Liver (tissue), 3 donors: Measurements from ENCODE around the gene TWIST2.

Experiments used
- ATF3 ChIP-seq: IDR thresholded peaks from 2 replicates; pipeline ENCODE4 v1.6.1; 2016; ENCODE audit warnings: antibody characterized with exemption
- CTCF ChIP-seq: fragments of 150-350 bp; IDR thresholded peaks from 2 replicates; pipeline ENCODE4 v1.5.1; 2017; ENCODE audit warnings: improper control_type of control experiment, low read depth, low read length; ENCODE audit not compliant: missing input control
- EGR1 ChIP-seq, 2 donors: IDR thresholded peaks; 2 replicates each; pipeline ENCODE4 v1.6.1; 2016 to 2018; ENCODE audit warnings: antibody characterized with exemption in 2 of 2, low read depth in 2 of 2
- HNF4A ChIP-seq, 2 donors: conservative IDR thresholded peaks; 2 replicates each; pipeline ENCODE4 v1.6.1; 2016; ENCODE audit warnings: antibody characterized with exemption in 2 of 2, mild to moderate bottlenecking in 2 of 2
- MAX ChIP-seq: IDR thresholded peaks from 2 replicates; pipeline ENCODE4 v1.6.1; 2016; ENCODE audit warnings: antibody characterized with exemption
- RAD21 ChIP-seq, 2 donors: IDR thresholded peaks; 2 replicates each; pipeline ENCODE4 v1.6.1; 2016; ENCODE audit warnings: antibody characterized with exemption in 2 of 2, mild to moderate bottlenecking in 2 of 2
- REST ChIP-seq: IDR thresholded peaks from 2 replicates; pipeline ENCODE4 v1.6.1; 2016; ENCODE audit warnings: antibody characterized with exemption, mild to moderate bottlenecking
- SP1 ChIP-seq: IDR thresholded peaks from 2 replicates; pipeline ENCODE4 v1.6.1; 2018; ENCODE audit warnings: antibody characterized with exemption, mild to moderate bottlenecking
- TAF1 ChIP-seq: conservative IDR thresholded peaks from 2 replicates; pipeline ENCODE4 v1.6.1; 2016; ENCODE audit warnings: antibody characterized with exemption, mild to moderate bottlenecking
- YY1 ChIP-seq: IDR thresholded peaks from 2 replicates; pipeline ENCODE4 v1.6.1; 2016; ENCODE audit warnings: antibody characterized with exemption, mild to moderate bottlenecking
- donor health status: healthy.
- donor health status: healthy.

GRCh38 chr2:238886453-238887094, 38.7 kb downstream of the TWIST2 start:
- no peak for TF ChIP-seq CTCF
- no peak for TF ChIP-seq EGR1 (IDR thresholded peaks at IDR 0.05; ENCODE audit: low read depth in 2 of 2)
- no peak for TF ChIP-seq TAF1
- no peak for TF ChIP-seq RAD21 (IDR thresholded peaks at IDR 0.05)
- no peak for TF ChIP-seq HNF4A (conservative IDR thresholded peaks at IDR 0.05)
- no peak for TF ChIP-seq YY1
- no peak for TF ChIP-seq SP1
- TF ChIP-seq MAX = no peak
- no peak for TF ChIP-seq REST
- no peak for TF ChIP-seq ATF3
